SK-N-SH (cell line): ENCODE results near the gene PKDCC.

Experiments used
- RCOR1 ChIP-seq: fragments of 150-350 bp; IDR thresholded peaks from 2 replicates; pipeline ENCODE4 v1.6.1; 2017; ENCODE audit warnings: antibody characterized with exemption, low read length
- TEAD4 ChIP-seq: IDR thresholded peaks from 2 replicates; pipeline ENCODE4 v1.4.0; 2012; ENCODE audit warnings: mild to moderate bottlenecking, borderline replicate concordance; ENCODE audit not compliant: insufficient read depth
- ZBTB33 ChIP-seq: IDR thresholded peaks from 2 replicates; pipeline ENCODE4 v1.4.0; 2012; ENCODE audit warnings: low read depth, borderline replicate concordance
- TF ChIP-seq, protein P1 (sequence below): fragments of 200-600 bp; sonication (generic); IDR thresholded peaks from 2 replicates; pipeline ENCODE4 v1.6.1; 2017; ENCODE audit warnings: antibody characterized with exemption, mild to moderate bottlenecking, moderate library complexity

DNA sequence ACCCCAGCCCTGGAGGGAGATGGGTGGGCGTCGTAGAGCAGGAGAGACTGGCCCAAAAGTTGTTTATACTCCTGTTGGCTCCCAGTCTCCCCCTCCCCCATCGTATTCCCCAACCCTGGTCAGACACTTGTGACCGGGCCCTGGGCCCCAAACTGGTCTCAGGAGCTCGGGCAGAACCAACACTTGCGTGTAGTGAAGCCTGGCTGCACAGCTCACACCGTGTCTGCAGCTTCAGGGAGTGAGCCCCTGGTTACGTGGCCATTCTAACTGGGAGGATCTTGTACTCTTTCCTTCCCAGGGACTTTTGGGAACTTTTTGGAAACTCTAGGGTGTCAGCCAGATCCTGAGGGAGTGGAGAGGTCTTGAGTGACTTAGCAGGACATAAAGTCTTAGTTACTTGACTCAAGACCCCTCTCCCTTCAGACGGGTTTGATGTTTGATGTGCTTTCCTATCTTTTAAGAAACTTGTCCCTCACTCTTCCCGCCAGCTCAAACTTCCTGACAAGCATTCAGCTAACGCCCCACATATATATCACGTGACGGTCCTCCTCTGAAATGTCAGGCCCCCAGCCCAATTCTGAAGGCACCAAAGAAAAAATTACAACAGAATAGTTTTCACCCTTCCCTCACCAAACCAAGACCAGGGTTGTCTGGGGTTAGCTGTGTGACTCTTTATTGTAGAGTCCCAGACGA, 2.3 kb downstream of the PKDCC start:
- TF ChIP-seq, protein P1, sequence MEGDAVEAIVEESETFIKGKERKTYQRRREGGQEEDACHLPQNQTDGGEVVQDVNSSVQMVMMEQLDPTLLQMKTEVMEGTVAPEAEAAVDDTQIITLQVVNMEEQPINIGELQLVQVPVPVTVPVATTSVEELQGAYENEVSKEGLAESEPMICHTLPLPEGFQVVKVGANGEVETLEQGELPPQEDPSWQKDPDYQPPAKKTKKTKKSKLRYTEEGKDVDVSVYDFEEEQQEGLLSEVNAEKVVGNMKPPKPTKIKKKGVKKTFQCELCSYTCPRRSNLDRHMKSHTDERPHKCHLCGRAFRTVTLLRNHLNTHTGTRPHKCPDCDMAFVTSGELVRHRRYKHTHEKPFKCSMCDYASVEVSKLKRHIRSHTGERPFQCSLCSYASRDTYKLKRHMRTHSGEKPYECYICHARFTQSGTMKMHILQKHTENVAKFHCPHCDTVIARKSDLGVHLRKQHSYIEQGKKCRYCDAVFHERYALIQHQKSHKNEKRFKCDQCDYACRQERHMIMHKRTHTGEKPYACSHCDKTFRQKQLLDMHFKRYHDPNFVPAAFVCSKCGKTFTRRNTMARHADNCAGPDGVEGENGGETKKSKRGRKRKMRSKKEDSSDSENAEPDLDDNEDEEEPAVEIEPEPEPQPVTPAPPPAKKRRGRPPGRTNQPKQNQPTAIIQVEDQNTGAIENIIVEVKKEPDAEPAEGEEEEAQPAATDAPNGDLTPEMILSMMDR: no peak
- TF ChIP-seq RCOR1 (no peak), TEAD4 (no peak), ZBTB33 (no peak)
